Activated T-cell treated with anti-CD3 and anti-CD28 coated beads for 1 hour (primary cell): ENCODE results near the gene ZNF628.

Experiments used
- DNase-seq: peaks from one replicate; pipeline ENCODE4 v3.0.0-alpha.2; 2020; ENCODE audit warnings: low read depth

ZNF628 gene

GRCh38 chr19:55530996-55531395 is 54.6 kb downstream of the ZNF628 start:
- no peak for DNase-seq
